GM21360 (cell line): ENCODE data around the gene ALDH1B1.
A peak's percentile ranks its signal among the peaks of the same experiment; 100 is the strongest.

Experiments
- ATAC-seq: cut with Tn5 transposase; IDR thresholded peaks from one replicate; pipeline ENCODE4 v1.9.1; 2021; ENCODE audit warnings: mild to moderate bottlenecking, moderate library complexity; ENCODE audit not compliant: unreplicated experiment

The ALDH1B1 gene

DNA sequence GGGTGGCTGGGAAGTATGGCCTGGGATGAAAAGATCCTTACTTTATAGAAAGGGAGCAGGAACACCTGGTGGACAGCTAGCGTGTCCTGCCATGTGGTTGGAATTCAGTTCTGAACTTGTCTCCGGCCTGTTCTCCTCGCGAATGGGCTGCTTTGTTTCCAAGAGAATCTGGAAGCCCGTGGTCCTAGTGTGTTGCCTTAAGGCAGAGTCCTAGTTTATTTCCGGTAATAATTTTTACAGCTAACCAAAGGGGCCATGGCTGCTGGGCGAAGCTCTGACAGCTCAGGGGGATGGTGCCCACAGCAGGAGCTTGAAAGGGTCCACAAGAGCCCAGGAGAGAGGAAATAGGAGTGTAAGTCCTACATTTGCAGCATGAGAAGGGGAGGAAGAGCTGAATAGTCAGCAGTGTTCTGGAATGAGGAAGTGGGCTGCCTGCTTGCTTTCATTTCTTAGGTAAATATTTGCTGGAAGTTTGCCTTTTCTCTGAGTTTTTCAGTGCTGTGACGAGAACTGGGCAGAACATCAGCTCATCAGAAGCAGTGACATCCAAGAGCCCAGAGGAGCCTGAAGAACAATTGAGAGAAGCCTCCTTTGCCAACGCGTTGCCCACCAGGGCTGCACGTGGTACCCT is 44.8 kb downstream of the ALDH1B1 start:
- no peak for ATAC-seq

- ATAC-seq, result no peak
Measured at GRCh38 chr9:38439291-38439915, 46.9 kb downstream of the ALDH1B1 start.

- no peak for ATAC-seq
Measured at GRCh38 chr9:38439916-38440301, 47.4 kb downstream of the ALDH1B1 start.

GRCh38 chr9:38440516-38440915 is 48.0 kb downstream of the ALDH1B1 start:
- no peak for ATAC-seq

DNA sequence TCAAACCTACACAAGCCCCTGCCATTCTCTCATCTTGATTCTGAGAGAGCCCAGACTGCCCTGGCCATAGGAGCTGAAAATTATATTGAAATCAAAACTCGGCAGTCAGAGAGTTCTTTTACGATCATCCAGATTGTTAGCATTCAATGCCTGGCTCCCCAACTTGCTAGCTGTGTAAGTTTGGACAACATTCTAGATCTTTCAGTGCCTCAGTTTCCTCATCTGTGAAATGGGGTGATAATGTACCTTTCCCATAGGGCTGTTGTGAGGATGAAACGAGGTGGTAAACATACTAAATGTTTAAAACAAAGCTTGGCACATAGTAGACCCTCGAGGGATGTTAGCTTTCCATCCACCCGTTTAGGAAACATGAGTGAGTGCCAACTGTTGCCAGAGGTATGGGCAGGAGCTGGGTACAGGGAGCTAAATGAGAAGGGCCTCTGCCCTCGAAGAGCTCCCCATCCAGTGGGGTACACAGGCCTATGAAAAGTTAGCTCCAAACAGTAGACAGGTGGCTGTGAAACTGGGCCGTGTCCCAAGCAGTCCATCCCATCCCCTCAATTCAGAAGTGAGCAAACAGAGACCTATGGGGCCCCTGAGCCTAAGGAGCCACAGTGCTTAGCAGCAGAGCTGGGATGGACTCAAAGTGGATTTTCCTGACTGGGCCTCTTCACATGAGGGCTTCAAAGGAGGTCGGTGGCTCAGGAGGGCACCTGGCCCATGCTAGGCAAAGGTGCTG is 49.0 kb downstream of the ALDH1B1 start:
- ATAC-seq, result no peak

DNA sequence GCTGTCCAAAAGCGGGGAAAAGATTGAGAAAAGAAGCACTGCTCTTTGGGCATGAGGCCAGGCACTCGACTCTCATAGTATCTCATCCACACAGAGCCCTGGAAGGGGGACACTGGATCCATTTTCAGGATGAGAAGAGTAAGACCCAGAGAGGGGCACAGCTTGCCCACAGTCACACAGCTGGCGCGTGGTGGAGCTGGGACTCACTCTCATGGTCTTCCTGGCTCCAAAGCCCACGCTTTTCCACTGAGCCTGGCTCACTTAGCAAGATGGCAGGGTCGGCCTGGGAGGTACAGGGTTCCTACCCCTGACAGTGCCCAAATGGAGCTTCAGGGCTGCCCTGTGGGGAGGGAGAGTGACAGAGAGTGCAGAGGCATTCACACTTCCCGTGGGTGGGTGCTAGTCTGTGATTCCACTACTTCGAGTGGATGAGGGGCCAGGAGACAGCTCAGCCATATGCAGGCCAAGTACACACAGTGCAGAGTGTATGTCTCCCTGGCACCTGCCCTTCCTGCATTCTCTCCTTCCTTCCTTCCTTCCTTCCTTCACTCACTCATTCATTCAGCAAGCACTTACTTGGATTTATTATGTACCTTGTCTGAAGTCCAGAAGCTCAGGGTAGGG is 50.1 kb downstream of the ALDH1B1 start:
- ATAC-seq, result no peak

- no peak for ATAC-seq
Measured at GRCh38 chr9:38443181-38443580, 50.7 kb downstream of the ALDH1B1 start.

GRCh38 chr9:38443597-38443996 is 51.1 kb downstream of the ALDH1B1 start:
- ATAC-seq, result no peak

- ATAC-seq, result peak; percentile 48
Measured at GRCh38 chr9:38445154-38446043, 52.9 kb downstream of the ALDH1B1 start.

- no peak for ATAC-seq
Measured at GRCh38 chr9:38447703-38448102, 55.2 kb downstream of the ALDH1B1 start.
